GM23248 (cell line): Measurements from ENCODE around the gene SHROOM3.

Experiments used
- EZH2 ChIP-seq: fragments of 200-600 bp; sonication (generic); IDR thresholded peaks from 2 replicates; pipeline ENCODE4 v1.6.1; 2018; ENCODE audit warnings: antibody characterized with exemption, mild to moderate bottlenecking; ENCODE audit not compliant: insufficient read depth, poor library complexity, severe bottlenecking
- EZH2phosphoT487 ChIP-seq: fragments of 200-600 bp; sonication (generic); IDR thresholded peaks from 2 replicates; pipeline ENCODE4 v1.6.1; 2018; ENCODE audit warnings: antibody characterized with exemption, moderate library complexity, mild to moderate bottlenecking, low read depth; ENCODE audit not compliant: insufficient read depth

- no peak for TF ChIP-seq EZH2
- no peak for TF ChIP-seq EZH2phosphoT487
Observed at GRCh38 chr4:76750716-76751115, 315.7 kb downstream of the SHROOM3 start.
